GM12891 (cell line): ENCODE data around the gene CFAP47.

ENCODE experiments used
- PAX5 ChIP-seq: IDR thresholded peaks from 2 replicates; pipeline ENCODE4 v1.6.1; 2011; ENCODE audit warnings: low read length, moderate library complexity, mild to moderate bottlenecking; ENCODE audit not compliant: insufficient read depth, severe bottlenecking
- POLR2A ChIP-seq: IDR thresholded peaks from 2 replicates; pipeline ENCODE4 v1.6.1; 2011; ENCODE audit warnings: low read depth, low read length, control low read depth
- POLR2AphosphoS5 ChIP-seq: IDR thresholded peaks from 2 replicates; pipeline ENCODE4 v1.6.1; 2011; ENCODE audit warnings: low read depth, low read length, control low read depth
- POU2F2 ChIP-seq: IDR thresholded peaks from 2 replicates; pipeline ENCODE4 v1.6.1; 2011; ENCODE audit warnings: low read depth, mild to moderate bottlenecking, control low read depth, low read length, moderate library complexity
- SPI1 ChIP-seq: IDR thresholded peaks from 2 replicates; pipeline ENCODE4 v1.6.1; 2011; ENCODE audit warnings: low read depth, low read length, control low read depth
- TAF1 ChIP-seq: IDR thresholded peaks from 2 replicates; pipeline ENCODE4 v1.6.1; 2011; ENCODE audit warnings: low read depth, low read length, control low read depth

DNA sequence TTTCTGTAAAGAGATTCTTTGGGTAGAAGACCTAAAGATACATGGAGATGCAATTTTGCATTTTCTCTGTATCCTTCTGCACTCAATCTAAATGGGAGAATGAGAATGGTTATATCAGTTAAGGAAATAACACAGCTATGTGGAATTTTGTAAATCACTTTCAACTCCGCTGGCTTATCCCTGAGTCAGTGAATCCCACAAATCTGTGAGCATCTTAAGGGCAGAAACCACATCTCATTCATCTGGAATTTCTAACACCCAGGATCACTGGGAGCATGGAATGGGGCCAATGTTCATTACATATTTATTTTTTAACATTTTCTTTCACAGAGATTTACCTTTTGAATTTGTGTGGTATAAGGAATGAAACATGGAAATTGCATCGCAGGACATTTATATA lies 167.8 kb downstream of the CFAP47 start:
- no peak for TF ChIP-seq POLR2A
- TF ChIP-seq POLR2AphosphoS5: no peak
- TF ChIP-seq POU2F2: no peak
- no peak for TF ChIP-seq PAX5
- no peak for TF ChIP-seq TAF1
- no peak for TF ChIP-seq SPI1
